Measurements from ENCODE around the gene CARM1.
"Not testable (repeated sequence)": the region's sequence is repeated elsewhere in the genome, so short reads cannot be mapped to it uniquely, and the experiment has no call there.

CARM1 gene

DNA sequence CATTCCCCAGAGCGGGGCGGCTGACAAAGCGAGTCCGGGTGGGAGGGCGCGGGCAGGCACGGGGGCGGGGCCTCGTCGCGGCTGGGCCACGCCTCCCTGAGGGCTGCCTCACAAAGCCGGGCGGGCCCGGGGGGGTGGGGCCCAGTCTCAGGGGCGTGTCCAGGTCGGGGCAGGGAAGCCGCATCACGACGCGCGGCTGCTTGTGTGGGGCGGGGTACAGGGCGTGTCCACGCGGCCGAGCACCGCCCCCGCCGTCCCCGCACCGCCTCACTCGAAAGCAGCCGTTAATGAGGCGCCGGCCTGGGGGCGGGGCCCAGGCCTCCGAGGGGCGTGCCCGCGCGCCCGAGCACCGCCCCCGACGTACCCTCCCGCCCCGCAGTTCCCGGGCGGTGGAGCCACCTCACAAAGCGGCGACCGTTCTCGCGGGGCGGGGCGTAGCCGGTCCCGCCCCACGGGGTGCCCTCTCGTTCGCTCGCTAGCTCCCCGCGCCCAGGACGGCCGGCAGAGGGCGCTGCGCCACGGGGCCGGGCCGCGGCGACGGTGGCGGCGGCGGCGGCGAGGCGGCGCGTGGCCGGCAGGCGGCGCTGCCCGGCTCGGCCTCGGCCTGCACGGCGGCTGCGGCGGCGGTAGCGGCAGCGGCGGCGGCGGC, at the start of gene CARM1:
Gene CARM1, plus strand, starts transcription at position 599 of the 649 bp plus-strand sequence. CDS start 150 bp downstream, outside the sequence.
- DNase-seq = peak; percentile 74

DNA sequence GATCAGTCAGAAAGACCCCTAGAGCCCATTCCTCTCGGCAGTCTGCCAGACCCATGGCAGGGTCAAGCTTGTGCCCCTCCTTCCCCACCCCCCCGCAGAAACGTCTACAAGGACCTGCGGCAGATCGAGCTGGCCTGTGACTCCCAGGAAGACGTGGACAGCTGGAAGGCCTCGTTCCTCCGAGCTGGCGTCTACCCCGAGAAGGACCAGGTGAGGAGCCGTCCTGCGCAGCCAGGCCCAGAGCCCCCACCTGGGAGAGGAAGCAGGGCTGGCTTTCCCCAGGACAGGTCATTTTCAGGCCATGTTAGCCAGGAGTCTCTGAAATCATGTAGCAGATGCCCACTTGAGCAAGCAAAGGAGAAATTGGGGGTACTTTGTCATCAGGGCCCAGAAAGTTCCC, 47.7 kb upstream of the CARM1 start:
- DNase-seq = no peak

DNA sequence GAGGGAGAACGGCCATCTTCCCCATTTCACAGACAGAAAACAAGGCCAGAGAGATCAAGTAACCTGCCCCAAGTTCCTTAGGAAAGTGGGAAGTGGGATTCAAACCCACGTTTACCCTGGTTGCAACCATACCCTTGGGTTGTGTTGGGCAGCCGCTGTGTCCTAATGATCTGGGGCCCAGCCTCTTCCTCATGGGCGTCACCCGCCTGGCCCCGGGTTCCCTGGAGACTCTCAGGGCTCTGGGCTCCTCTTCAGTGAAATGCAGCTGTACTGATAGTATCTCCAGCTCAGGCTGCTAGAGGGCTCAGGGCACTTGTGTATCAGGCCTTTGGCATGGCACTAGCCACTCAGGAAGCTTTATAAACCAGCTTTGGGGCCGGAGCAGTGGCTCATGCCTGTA, 45.1 kb upstream of the CARM1 start:
- no peak for DNase-seq

DNA sequence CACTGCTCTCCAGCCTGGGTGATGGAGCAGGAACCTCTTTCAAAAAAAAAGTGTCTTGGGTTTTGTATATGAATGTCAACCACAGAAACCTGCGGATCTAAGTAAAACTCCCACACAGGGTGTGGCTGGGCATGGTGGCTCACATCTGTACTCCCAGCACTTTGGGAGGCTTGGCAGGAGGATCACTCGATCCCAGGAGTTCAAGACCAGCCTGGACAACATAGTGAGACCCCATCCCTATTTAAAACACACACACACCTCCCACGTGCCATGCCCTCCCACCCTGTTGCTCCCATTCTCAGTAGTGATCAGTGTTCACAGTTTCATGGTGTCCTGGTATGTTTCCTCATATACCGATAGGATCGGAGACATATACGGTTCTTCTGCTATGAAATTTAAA, 44.5 kb upstream of the CARM1 start:
- DNase-seq = no peak

DNA sequence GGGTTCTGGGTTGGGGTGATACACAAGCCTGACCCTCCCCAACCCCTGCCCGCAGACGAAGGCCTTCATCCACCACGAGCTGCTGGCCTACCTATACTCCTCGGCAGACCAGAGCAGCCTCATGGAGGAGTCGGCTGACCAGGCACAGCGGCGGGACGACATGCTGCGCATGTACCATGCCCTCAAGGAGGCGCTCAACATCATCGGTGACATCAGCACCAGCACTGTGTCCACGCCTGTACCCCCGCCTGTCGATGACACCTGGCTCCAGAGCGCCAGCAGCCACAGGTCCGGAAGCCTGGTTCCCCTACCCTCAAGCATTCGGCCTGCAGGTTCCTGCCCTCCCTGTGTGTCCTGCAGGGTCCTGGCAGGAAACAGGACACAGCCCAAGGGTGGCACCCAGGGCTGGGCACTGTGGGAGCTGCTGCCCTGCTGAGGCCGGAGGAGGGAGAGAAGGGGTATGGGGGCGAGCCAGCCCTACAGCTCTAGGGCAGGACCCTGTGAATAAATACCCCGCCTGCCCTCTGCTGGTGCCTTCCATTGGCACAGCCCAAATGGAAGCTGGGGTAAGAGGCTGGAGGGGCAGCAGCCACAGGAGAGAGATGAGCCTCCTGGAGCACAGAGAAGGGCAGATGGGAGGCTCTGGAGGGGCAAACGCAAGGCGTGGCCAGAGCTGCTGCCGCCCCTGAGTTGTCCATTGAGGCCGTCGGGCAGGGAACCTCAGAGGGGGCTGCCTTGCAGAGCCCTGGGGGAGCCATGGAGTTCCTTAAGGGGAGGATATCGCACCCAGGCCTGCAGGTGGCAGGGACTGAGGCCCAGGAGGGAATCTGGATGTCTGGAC, 42.2 kb upstream of the CARM1 start:
- DNase-seq = no peak

DNA sequence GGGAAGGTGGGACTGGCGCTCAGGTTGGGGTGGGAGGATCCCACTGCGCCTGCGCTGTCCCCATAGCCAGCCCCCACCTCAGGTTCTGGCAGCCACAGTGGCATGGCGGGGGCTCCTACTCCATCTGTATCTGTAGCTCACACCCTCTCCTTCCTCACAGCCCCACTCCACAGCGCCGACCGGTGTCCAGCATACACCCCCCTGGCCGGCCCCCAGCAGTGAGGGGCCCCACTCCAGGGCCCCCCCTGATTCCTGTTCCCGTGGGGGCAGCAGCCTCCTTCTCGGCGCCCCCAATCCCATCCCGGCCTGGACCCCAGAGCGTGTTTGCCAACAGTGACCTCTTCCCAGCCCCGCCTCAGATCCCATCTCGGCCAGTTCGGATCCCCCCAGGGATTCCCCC, 41.4 kb upstream of the CARM1 start:
- no peak for DNase-seq

DNA sequence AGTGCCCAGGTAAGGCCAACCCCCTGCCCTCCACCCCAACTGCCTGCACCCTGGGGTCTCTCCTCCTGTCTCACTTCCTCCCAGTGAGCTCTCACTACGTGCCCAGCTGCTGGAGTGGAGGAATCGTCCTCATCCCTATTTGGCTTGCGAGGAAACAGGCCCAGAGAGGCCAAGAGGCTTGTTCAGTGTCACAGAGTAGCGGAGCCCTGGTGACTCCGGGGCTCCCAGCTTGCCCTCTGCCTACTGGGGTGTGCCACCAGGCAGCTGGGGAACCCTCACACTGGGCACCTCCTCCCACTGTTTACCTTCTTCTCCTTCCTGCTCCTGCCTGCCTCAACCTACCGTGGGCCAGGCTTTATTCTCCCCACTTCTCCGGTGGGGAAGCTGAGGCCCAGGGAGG, 41.0 kb upstream of the CARM1 start:
- DNase-seq = no peak

DNA sequence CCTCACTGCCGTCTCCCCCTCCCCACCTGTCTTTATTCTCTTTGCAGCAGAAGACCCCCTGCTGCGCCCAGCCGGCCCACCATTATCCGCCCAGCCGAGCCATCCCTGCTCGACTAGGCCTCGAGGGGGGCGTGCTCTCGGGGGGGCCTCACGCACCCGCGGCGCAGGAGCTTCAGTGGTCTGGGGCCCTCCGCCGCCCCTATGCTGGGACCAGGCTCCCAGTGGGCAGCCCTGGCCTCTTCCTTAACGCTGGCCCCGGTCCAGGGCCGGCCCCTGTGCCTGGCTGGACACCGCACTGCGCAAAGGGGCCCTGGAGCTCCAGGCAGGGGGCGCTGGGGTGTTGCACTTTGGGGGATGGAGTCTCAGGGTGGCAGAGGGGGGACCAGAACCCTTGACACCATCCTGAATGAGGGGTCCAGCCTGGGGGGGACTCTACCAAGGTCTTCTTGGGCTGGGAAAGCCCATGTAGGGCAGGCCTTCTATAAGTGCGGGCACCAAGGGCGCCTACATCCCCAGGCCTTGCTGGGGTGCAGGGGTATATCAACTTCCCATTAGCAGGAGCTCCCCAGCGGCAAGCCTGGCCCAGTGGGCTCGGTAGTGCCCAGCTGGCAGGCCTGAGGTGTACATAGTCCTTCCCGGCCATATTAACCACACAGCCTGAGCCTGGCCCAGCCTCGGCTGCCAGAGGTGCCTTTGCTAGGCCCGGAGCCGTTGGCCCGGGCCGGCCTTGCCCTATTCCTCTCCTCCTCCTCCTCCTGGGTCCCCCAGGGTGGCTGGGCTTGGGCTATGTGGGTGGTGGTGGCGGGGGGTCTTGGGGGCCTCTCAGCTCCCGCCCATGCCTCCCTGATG, 40.2 kb upstream of the CARM1 start:
- no peak for DNase-seq

DNA sequence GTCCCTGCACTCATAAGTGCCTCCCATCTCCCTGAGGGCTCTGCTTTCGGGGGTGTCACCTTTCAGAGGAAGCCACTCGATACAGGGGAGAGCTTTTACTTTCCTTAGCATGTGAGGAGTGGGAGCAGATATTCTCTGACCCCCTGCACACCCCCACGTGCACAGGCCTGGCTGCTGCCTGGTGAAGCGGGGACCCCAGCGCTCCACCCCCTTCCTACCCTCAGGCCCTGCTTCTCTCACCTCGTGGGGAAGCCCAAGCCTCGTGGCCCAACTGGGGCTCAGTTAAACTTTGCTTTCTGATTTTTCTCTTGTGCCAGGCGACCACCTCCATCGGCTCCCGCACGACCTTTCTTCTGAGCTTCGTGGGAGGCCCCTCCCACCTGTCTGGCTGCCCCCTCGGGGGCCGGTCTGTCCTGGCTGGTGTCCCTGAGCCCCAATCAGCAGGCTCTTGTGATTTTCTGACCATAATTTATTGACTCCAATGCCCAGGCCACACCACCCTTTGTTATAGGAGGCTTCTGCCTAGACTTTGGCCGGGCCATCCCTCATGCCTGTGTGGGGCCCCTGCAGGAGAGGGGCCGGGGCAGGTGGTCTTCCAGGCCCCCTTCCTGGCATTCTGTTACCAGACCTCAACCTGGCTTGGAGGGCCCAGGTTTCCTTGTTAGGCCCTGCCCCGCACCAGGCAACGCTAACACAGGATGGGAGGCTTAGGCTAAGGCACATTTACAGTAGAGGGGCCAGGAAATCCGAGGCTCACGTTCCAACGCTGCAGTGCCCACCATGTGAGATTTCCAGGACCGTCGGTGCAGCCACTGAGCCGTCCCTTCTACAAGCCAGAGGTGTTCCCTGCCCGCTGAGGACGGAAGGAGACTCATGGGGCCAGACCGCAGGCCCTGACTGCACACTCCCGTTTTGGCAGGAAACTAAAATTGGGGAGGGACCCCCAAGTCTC, 39.1 kb upstream of the CARM1 start:
- DNase-seq = no peak

DNA sequence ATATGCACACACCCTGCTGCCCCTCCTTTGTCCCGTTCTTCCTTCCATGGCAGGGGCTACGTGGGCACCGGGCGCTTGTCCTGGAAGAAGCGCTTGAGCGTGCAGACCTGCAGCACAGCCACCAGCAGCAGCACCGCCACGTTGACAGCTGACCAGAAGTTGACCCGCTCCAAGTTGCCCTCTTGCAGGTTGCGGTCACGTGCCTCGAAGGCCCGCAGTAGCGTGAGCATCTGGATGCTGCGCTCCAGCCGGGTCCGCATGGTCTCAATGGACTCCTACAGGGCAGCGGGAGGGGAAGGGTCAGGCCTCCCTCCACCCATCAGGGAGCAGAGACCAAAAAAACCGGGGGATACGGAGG, 38.4 kb upstream of the CARM1 start:
- no peak for DNase-seq

DNA sequence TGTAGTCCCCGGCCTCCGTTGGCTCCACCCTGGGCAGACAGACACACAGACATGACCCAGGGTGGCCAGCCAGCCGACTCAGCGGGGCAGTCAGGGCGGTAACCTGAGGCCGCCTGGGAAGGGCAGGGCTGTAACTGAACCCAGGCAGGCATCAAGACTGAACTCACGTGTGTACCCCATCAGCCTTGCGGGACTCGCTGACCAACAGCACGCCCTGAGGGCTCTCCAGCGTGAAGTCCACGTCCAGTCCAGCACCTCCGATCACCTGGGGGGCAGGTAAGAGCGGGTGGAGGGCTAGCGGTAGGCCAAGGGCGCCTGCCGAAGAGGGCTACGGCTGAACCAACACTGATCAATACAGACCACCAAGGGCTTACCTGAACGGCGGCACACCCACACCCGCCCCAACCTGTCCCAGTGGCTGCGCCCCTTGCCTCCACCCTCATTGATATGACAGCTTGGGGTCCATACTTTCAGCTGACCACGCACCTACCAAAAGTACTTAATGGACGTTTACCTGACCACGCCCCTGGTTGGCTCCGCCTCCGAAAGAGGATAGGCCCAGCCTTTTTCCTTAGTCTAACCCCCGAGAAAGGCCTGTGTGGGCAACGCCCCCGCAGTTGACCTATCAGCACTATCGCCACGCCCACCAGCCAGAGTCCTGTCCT, 36.1 kb upstream of the CARM1 start:
- no peak for DNase-seq

DNA sequence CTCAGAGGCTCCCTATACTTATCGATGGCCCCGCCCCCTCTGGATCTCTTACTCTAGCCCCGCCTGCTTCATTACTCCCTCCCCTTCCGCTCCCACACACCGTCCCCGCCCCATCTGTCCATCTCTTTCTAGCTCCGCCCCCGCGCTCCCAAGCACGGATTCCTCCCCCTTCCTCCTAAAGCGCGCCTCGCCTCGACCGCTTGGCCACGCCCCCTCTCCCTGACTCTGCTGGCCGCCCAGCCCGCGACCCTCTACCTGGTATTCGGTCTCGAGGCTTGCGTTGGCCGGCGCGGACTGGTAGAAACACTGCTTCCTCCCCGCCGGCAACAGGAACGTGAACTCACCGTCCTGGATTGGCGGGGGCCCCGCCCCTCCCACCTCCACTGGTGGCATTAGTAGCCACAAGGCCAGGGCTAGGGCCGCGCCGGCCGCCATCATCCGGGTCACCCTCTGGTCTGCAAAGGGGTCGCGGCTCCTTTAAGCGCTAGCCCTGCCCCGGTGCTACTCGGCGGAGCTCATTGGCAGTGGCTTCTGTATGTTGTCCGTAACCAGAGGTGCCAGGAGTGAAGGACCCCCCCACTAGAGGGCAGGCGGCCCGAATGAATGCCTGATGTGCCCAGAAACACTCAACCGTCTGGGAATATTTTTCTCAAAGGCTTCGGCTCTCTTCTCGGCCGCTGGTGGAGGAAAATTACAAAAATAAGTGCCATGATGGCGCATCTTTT, 35.4 kb upstream of the CARM1 start, which contains the start of gene TMED1:
Gene TMED1, minus strand, starts transcription at position 459 of the 725 bp plus-strand sequence. Its CDS starts 21 bp downstream, at position 438.
- DNase-seq = peak; percentile 91

DNA sequence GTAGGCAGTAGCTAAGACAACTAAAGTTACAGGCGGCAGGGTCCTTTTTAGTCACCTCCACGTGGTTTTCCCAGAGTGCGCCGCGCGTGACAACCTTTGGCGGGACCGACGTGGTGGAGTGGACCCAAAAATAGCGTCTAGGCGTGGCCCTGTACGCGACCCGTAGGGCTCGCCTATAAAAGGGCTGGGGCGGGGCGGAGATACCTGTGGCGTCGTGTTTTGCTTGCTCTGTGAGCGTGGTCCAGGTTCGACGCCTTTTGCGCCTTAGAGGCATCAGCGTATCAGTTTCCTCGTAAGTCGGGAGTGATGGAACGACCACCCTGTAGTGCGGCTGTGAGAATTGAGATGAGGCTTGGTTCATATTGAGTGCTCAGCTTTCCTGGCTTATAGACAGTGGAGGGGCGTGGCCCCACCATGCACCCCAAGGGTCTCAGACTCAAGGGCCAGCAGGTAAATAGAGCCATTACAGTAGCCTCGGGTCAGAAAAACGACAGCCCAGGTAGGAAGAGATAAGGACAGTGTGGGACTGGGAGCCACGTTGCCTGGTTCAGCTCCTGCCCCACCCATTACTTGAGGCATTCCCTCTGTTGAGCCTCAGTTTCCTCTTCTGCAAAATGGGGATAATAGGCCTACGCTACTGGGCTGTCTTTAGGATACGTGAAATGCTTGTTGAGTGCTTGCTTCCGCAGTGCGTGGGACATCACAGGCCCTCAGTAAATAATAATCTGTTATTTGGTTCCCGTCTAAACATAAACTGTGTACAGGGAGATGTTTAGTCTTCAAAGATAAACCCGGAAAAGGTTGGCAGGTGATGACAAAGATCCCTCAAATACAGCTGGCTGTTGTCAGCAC, 34.6 kb upstream of the CARM1 start:
- DNase-seq = peak; percentile 90

DNA sequence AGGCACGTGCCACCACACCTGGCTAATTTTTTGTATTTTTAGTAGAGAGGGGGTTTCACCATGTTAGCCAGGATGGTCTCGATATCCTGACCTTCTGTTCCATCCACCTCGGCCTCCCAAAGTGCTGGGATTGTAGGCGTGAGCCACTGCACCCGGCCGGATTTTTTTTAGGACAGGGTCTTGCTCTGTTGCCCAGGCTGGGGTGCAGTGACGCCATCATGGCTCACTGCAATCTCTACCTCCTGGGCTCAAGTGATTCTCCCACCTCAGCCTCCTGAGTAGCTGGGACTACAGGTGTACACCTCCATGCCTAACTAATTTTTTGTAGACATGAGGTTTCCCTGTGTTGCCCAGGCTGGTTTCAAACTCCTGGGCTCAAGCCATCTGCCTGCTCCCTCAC, 33.7 kb upstream of the CARM1 start:
- DNase-seq = not testable (repeated sequence)

DNA sequence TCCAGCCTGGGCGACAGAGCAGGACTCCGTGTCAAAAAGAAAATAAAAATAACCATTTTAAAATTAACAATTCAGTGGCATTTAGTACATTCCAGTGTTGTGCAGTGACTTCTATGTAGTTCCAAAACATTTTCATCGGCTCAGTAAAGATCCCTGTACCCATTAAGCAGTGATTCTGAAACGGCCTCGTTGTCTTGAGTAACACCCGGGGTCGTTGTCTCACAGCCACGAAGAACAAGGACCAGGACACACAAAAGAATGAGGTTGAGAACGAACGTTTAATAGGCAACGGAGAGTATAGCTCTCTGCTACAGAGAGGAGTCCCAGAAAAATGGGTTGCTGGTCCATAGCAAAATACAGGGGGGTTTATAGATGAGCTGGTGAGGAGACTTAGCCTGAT, 33.0 kb upstream of the CARM1 start:
- DNase-seq = no peak

DNA sequence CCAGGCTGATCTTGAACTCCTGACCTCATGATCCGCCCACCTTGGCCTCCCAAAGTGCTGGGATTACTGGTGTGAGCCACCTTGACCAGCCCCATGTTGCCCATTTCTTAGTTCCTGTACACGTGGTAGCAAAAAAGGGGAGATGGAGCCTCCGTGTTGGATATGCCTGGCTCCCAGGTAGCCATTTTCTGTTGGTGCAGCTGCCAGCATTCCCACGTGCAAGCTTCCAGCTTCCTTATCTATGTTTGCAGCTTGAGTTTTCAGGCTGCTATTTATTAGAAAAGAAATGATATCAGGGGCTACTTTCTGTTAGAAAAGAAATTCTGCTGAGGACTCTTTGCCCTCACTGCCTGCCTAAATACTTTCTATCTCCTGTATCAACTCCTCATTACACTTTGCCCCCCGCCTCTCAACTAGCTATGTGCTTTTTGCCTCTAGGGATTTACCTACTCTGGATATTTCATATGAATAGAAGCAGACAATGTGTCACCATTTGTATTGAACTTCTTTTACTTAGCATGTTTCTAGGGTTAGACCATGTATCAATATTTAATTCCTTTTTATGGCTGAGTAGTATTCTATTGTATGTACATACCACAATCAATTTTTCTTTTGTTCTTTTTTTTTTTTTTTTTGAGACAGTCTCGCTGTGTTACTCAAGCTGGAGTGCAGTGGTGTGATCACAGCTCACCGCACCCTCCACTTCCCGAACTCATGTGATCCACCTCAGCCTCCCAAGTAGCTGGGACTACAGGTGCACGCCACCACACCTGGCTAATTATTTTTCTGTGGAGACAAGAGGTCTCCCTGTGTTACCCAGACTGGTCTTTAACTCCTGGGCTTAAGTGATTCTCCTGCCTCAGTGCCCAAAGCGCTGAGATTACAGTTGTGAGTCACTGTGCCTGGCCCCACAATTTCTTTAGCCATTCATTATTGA, 32.0 kb upstream of the CARM1 start:
- no peak for DNase-seq

DNA sequence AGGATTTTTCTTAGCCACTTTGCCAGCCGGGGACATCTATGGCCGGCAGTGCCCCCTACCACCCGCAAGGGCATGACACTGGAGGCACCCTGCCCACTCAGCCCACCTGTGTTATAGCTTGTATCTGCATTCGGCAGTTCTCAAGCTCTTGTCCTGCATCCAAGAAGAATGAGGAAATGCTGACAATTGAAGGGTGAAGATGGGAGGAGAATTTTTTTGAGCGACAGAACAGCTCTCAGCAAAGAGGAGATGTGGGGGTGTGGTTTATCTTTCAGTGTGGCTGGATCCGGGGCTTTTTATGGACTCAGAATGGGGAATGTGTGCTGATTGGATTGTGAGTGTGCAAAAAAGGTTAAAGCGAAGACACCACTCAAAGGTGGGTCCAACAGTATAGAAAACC, 28.6 kb upstream of the CARM1 start:
- DNase-seq = no peak

DNA sequence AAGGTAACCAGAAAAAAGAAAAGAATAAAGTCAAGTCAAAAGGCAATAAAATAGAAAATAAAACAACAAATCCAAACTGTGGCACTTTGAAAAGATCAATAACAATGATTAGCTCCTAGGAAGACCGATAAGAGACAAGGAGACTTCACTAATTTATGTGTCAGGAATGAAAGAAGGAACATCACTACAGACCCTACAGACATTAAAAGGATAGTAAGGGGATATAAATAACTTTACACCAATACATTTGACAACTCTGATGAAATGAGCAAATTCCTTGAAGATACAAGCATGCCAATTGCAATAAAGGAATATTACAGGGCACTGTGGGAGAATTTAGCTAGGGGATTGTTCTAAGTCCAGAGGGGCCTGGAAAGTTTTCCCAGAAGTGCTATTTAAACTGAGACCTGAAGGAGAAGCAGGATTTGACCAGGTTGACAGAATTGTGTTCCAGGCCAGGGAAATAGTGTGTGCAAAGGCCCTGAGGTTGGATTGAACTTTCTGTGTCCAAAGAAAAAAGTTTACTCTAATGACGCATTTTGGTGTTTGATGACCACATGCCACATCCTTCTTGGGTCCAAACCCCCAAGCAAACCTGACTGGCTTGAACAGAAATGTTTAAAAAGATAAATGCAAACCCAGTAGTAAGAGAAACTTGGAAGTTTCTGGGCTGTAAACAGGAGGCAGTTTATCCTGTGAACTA, 24.7 kb upstream of the CARM1 start:
- DNase-seq = no peak

Data from NCI-H2081 treated with DMSO at 0.1 percent for 48 hours (cell line).